ENCODE measurements around the gene PKD1L1. TPM values are rescaled to one million over a fixed set of nuclear protein-coding genes. Genes with fewer than 3 reads are reported as not detected.
"Not testable (repeated sequence)": the region's sequence is repeated elsewhere in the genome, so short reads cannot be mapped to it uniquely, and the experiment has no call there.

The PKD1L1 gene
- total RNA-seq, 2 experiments from 2014 or later, result 0.08 TPM

DNA sequence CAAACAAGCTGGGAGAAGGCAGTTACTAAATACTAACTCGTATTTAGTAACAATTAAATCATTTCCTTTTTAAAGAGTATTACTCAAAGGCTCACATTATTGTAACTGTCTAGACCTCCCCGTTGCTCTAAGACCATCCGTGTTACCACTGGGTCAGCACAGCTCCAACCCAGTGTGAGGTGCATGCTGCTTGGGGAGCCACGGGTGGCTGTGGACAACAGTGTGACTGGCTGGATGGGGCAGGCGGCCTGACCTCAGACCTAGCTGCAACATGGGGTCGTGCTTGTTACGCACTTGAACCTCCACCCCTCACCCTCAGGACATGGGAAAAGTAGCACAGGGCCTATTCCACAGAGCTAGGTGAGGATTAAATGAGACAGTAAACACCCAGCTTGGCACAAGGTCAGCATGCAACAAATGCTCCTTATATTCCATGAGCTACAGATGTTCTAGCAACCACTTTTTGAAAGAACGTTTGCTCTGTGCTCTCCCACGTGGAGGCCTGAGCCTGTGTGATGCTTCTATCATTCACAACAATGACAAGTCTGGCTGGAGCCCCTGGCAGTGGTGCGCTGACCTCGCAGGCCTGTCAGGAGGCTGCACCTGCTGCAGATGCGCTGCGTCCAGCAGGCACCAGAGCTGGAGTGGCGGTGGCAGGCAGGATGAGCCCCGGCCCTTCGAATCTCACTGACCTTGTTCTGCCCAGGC, 135.7 kb downstream of the PKD1L1 start:
- POLR2A ChIA-PET, result no interaction called here
- CTCF ChIA-PET, result no interaction called here

DNA sequence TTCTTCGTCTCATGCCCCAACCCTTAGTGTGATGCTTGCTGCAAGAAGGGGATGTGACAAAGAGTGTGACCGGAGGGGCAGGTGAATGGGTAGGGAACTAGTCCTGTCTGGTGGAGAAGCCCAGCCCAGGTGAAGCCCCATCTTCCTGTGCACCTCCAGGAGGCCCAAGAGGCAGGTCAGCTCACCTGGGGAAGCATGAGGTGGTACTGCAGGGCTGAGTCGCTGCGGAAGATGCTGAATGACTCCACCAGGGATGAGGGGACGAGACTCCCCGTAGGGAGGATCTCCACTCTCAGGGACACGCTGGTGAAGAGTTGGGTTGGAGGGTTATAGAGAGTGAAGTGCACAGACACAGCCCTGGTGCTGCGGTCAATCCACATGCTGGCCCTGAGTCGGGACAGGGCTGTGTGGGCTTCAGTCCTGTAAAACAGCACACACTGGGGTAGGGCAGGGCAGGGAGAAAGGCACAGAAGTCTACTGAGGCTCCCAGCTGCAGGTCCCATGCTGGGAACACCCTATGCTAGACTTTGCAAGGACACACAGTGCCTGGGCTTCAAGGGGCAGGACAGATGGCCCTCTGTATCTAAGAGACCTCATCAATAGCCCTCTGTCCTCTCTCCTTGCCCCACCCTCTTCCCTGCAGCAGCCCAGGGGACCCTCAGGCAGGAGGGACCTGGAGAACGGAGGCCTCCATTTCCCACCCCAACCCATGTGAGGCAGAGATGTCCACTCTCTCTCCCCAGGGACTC, 136.5 kb downstream of the PKD1L1 start:
- ChIA-PET POLR2A (no interaction called here), CTCF (no interaction called here)

DNA sequence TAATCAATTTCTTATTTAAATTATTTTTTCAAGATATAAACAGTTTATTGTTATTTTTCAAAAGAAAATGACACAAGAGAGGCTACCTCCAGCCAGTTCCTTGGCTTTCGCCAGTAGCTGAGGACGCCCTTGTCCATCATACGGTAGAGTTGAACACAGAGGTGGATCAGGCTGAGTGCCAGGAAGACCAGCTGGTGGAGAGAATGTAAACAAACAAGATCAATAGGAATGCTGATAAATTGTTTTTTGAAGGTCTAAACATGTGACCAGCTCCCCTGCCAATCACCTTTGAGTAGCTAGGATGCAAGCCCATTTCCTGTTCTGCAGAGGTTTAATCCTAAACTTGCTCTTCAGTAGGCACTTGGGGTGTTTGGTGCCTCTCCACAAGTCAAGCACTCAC, 138.9 kb downstream of the PKD1L1 start:
- ChIA-PET POLR2A (no interaction called here), CTCF (no interaction called here)

DNA sequence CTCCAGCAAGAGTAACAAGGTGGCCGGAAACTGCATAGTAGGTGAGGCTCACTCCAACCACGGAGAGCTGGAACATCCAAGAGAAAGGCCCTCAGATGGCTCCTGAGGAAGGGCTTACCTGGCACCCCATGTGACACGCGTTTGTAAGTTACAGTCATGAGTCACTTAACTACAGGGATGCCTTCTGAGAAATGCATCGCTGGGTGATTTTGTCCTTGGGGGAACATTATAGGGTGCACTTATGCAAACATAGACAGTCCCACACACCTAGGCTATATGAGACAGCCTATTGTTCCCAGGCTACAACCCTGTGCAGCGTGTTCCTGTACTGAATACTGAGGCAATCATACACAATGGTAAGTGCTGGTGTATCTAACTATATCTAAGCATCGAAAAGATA, 139.9 kb downstream of the PKD1L1 start:
- ChIA-PET CTCF (interaction anchor here (1.0 kb wide), 1 partner anchor 11 kb away, joined by 4 read pairs; no protein-coding TSS in a partner anchor), POLR2A (no interaction called here)

DNA sequence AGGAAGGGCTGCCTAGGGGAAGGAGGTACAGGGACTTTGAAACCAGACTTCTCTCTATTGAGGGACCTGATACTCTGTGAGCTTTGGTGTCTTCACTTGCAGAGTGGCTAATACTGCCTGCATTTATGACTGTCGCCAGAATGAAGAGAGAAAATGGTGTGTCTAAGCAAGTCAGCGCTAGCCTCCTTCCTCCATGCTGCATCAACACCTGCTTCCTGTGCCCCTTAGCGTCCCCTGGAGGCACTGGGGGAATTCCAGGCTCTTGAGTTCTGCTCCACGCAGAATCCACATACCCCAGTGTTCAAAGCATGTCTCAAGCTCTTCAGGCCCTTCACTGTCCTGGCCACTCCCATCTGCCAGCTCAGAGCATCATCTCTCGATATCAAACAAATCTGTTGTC, 140.5 kb downstream of the PKD1L1 start:
- ChIA-PET CTCF (interaction anchor here (1.0 kb wide), 1 partner anchor 12 kb away, joined by 4 read pairs; no protein-coding TSS in a partner anchor), POLR2A (no interaction called here)

DNA sequence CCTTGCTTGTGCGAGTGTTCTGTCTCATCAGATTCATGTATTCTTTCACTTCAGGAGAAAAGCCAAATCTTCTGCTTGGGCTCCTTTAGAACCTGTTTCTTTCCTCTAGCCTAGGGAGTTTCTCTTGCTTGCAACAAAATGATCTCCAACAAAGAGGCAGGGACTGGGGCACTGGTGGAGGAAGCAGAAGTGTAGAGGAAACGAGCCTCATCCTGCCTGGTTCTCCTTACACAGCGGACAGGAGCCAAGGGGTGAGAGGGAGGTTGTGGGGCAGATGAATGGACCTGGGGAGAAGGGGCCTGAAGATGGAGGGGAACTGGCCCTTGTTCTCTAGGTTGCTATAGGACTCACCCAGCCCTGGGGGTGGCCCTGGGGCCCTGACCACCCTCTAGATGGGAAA, 141.1 kb downstream of the PKD1L1 start:
- ChIA-PET CTCF (no interaction called here), POLR2A (no interaction called here)

DNA sequence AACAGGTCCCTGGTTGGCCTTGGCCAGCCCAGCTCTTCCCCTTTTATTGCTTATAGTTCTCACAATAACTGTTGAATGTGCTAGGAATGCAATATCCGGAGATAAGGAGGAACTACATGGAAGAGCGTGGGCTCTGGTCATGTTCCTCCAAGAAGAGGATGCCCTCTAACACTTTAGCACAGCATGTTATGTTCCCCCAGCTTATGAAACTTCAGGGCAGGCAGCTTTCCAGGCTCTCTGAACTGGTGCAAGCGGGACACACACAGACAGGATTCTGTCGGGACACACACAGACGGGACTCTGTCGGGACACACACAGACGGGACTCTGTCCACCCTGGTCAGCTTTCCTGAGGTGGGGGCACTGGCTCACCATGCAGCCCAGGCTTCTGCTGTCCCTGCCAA, 141.6 kb downstream of the PKD1L1 start:
- POLR2A ChIA-PET, result no interaction called here
- CTCF ChIA-PET, result no interaction called here

DNA sequence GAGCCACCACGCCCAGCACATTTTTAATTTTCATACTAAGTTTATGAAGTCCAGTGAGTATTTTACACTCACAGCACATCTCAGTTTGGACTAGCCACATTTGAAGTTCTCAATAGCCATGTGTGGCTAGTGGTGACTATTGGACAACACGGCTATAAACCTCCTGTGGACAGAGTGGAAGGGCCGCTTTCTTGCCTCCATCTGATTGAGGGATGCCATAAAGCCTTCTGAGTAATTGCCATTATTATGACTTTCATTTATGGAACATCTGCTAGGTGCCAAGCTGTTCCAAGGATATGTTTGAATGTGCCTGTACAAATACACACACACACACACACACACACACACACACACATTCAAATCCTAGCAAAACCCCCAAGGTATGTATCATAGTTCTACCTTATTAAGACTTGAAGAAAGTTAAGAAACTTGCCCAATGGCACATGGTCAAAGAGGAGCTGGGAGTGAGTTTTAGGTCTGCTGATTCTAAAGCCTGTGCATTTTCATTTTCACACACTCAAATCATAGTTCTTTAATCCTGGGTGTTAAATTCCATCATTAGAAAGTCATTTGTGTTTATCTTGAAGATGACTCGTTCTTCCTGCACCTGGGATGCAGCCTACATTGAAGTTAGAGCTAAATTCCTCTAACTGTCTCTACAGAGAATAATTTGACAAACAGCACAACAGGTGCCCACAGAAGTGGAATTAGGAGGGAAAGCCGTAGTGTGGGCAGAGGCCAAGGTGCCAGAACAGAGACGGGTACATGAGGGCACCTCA, 143.3 kb downstream of the PKD1L1 start:
- ChIA-PET POLR2A (no interaction called here), CTCF (no interaction called here)

DNA sequence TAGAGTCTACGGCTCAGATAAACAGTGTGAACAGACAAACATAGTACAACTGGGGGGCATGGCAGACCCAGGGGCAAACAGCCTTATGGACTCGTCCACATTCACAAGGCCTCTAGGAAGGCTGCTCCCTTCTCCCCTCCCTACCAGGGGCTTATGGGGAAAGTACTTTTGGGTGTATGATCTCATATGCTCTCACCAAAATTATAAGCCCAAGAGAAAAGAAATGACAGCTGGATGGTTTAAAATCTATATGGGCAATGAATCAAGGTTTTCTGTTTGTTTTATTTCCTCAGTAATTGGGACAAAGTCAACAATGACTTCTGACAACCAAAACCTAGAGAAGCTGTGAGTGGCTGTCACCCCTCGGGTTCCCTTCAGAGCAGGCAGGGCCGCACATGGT, 144.4 kb downstream of the PKD1L1 start:
- CTCF ChIA-PET, result no interaction called here
- POLR2A ChIA-PET, result no interaction called here

DNA sequence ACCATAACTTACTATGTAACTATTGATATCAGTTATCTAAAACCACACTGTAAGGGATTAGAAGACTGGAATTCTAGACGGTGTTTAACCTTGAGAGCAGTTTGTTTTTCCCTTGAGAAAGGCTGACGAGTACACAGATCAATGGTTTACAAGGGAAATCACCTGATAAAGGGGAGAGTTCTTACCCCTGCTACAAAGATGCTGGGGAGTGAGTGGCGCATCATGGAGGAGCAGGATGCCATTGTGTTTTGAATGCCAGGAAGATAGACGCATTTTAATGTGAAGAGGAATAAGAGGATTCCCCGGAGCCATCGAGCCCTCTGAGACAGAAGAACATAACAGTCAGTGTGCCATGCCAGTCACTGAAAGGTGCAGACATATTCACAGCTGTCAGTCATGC, 145.2 kb downstream of the PKD1L1 start:
- ChIA-PET POLR2A (no interaction called here), CTCF (no interaction called here)

DNA sequence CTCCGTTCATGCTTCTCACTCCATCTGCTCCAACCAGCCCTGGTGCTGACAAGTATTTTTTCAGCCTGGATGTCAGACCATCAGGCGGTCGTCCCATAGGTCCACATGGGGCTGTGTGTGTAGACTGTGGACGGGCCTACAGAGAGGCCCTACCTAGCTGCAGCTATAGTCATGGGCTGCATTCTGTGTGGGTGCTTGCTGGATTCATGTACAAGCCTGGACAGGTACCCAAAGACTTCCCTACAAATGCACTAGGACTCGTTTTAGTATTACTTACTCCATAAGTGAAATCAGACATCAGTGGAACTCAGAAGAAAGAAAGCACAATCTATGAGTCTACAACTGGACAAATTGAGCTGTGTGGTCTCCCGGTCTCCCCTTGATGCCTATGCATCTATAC, 146.8 kb downstream of the PKD1L1 start:
- ChIA-PET POLR2A (no interaction called here), CTCF (interaction anchor here (0.7 kb wide), 1 partner anchor 48 kb away, joined by 5 read pairs; no protein-coding TSS in a partner anchor)

DNA sequence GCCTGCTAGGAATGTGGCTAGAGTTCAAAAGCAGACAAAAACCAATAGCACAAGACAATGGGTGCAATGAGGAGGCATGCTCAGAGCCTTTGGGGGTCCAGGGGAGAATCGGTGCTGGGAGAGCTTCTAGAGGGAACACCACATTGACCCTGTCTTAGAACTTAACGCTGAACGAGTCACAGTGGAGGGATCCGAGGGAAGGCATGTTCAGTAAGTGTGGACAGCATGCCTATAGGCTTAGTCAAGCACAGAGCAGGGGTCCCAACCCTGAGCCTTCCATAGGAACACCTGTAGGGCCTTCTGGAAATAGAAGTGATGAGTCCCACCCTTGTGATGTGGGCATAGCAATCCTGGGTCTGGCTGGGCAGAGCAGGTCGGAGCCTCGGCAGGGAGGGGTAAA, 148.7 kb downstream of the PKD1L1 start:
- POLR2A ChIA-PET, result no interaction called here

DNA sequence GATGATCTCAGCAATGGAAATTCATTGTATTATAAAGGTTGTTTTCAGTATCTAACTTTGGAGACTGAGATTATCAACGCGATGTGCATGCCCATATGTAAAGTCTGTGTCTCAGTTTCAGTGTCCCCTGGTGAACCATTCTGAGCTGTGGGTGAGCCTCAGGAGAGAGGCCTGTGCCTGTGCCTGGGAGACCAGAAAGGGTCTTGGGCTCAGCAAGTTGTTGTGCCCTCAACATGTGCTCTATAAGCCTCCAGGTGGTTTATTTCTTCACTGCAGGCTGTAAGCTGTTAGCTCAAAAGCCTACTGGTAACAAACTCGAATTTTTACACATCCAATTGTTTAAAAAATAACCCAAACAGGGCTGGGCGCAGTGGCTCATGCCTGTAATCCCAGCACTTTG, 151.9 kb downstream of the PKD1L1 start:
- CTCF ChIA-PET, result interaction anchor here (0.6 to 0.7 kb wide), 2 partner anchors 359 to 527 kb away, joined by 3 to 4 read pairs; no protein-coding TSS in a partner anchor
- POLR2A ChIA-PET, result no interaction called here

More for the DNA sequence above, 148.7 kb downstream of the PKD1L1 start:
- CTCF ChIA-PET, result no interaction called here

DNA sequence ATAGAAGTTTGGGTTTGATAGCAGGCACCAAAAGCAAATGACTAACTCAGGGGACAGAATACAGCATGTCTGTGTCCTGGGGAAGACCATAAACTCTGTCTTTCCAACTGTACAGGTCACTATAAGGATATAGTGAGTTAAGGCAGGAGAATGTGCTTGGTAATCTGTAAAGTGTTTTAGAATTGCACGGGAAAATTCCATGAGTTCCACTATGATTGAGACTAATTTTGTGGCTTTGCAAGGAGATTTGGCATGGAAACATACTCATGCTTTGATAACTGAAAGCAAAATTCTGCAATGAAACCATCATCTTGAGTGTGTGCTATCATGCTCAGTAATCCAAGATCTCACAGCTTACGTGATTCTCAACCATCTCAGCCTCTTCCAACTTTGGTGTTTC, 152.6 kb downstream of the PKD1L1 start:
- ChIA-PET POLR2A (no interaction called here), CTCF (no interaction called here)

DNA sequence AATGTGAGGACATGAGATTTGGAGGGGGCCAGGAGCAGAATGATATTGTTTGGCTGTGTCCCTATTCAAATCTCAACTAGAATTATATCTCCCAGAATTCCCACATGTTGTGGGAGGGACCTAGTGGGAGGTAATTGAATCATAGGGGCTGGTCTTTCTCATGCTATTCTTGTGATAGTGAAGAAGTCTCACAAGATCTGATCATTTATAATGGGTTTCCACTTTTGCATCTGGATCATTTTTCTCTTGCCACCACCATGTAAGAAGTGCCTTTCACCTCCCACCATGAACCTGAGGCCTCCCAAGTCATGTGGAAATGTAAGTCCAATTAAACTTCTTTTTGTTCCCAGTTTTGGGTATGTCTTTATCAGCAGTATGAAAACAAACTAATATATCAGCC, 153.1 kb downstream of the PKD1L1 start:
- POLR2A ChIA-PET, CTCF ChIA-PET: not testable (repeated sequence)

DNA sequence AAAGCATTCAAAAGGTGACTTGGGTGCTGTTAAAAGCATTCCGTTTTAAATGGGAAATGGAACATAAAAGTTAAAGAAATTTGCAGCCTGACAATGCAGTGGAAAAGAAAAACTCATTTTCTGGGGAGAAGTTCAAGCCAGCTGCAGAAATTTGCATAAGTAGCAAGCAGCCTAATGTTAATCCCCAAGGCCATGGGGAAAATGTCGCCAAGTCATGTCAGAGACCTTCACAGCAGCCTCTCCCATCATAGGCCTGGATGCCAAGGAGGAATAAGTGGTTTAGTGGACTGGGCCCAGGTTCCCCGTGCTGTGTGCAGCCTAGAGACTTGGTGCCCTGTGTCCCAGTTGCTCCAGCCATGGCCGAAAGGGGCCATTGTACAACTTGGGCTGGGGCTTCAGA, 154.2 kb downstream of the PKD1L1 start:
- ChIA-PET POLR2A (no interaction called here), CTCF (no interaction called here)

DNA sequence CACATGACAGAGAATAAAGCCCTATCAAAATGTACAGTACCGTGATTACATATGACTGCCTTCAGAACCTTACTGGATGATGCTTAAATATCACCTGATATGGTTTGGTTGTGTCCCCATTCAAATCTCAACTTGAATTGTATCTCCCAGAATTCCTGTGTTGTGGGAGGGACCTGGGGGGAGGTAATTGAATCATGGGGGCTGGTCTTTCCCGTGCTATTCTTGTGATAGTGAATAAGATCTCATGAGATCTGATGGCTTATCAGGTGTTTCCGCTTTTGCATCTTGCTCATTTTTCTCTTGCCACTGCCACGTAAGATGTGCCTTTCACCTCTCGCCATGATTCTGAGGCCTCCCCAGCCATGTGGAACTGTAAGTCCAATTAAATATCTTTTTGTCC, 155.1 kb downstream of the PKD1L1 start:
- POLR2A ChIA-PET, CTCF ChIA-PET: not testable (repeated sequence)

DNA sequence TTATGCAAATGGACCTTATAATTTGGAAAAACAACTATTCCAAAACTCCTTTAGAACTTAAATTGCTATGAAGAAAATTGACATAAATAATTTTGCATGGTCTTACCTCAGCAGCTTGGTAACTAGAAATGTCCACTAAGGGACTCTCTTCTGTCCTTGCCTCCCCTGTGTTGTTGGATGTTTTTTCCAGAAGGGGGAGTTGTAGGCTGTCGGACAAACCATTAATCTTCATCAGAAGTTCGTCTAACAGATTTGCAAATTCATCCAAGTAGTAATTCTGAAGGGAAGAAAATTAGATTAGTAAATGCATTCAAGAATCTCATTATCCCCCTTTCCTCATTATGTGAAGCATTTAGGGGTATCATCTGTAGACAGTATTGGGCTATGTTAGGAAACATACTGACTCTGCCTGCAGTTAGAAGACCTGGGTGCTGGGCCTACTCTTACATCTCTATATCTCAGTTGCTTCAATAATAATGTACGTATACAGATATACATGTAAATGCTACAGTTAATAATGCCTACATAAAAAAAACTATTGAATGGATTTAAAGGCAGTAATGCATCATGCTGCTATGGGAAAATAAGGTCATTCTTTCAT, 155.6 kb downstream of the PKD1L1 start:
- POLR2A ChIA-PET, result no interaction called here
- CTCF ChIA-PET, result no interaction called here

DNA sequence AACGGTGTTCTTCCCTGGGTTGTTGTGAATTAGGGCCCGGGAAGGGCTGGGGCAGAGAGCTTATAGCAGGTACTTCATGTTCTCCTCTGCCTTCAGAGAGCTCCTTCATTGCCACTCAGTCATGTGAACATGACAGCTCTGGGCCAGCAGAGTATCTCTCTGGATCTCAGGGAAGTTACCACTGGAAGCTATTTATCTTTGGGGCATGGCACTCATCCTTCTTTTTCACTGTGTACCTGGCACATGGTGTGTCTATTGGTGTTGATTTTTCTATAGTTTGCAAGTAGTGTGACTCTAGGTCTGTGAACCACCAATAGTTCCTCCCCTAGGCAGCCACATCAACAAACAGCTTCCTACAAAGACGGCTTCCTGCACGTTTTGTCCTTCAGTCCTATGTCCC, 156.6 kb downstream of the PKD1L1 start:
- POLR2A ChIA-PET, result no interaction called here
- CTCF ChIA-PET, result no interaction called here

DNA sequence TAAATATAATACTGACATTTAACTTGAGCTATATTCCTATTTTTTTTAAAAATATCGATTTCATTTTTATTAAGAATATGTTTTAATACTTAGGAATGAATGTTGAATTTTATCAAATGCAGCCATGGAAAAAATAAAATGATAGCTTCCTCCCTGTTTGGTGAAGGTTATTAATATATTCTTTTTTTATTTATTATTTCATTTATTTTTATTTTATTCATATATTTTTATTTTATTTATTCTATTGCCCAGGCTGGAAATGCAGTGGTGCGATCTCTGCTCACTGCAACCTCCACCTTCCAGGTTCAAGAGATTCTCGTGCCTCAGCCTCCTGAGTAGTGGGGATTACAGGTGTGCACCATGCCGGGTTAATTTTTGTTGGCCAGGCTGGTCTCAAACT, 160.2 kb downstream of the PKD1L1 start:
- CTCF ChIA-PET, result no interaction called here
- POLR2A ChIA-PET, result no interaction called here

Measured in activated CD8-positive, alpha-beta memory T cell treated with anti-CD3 and anti-CD28 coated beads for 36 hours (primary cell).